GM18505 (cell line): ENCODE data around the gene C6orf136.
"Not testable (repeated sequence)": the region's sequence is repeated elsewhere in the genome, so short reads cannot be mapped to it uniquely, and the experiment has no call there.

ENCODE experiments used
- ATAC-seq: cut with Tn5 transposase; IDR thresholded peaks from one replicate; pipeline ENCODE4 v1.9.1; 2021; ENCODE audit not compliant: unreplicated experiment
- POLR2A ChIP-seq: IDR thresholded peaks from 4 replicates; pipeline ENCODE4 v1.6.1; 2011; ENCODE audit warnings: borderline replicate concordance; ENCODE audit not compliant: insufficient read depth, insufficient read length; ENCODE audit errors: extremely low read depth

C6orf136 gene

GRCh38 chr6:30619561-30619960 lies 27.4 kb upstream of the C6orf136 start:
- no peak for ATAC-seq
- no peak for TF ChIP-seq POLR2A

DNA sequence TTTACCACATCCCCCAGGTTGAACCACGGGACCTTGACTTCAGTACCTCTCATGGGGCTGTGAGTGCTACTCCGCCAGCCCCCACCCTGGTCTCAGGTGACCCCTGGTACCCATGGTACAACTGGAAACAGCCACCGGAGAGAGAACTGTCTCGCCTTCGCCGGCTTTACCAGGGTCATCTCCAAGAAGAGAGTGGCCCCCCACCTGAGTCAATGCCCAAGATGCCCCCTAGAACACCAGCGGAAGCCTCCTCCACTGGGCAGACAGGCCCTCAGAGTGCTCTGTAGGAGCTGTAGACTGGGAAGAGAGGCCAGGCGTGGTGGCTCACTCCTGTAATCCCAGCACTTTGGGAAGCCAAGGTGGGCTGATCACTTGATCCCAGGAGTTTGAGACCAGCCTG lies 21.4 kb upstream of the C6orf136 start:
- TF ChIP-seq POLR2A, result no peak
- no peak for ATAC-seq

GRCh38 chr6:30626484-30627366 lies 20.2 kb upstream of the C6orf136 start, which contains the start of gene ATAT1:
Gene ATAT1, plus strand, starts transcription at chr6:30626874.
- peak; percentile 81 for TF ChIP-seq POLR2A
- ATAC-seq, result peak; percentile 71

DNA sequence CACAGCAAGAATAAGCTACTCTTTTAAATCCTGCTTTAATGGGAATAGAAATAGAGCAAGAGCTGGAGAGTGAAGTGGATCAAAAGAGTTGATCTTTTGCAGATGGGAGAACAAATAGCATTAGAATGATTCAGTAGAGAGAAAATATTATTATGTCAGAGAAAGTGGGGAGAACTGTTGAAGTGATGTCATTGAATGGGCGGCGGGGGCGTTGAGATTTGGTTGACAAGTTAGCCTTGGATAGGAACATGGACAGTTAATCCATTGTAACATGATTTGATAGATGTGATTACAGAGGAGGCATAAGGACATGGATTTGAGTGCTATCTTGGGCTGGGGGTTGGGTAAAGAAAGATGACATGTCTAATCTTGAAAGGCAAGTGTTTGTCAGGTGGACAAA lies 11.1 kb upstream of the C6orf136 start:
- no peak for ATAC-seq
- no peak for TF ChIP-seq POLR2A

DNA sequence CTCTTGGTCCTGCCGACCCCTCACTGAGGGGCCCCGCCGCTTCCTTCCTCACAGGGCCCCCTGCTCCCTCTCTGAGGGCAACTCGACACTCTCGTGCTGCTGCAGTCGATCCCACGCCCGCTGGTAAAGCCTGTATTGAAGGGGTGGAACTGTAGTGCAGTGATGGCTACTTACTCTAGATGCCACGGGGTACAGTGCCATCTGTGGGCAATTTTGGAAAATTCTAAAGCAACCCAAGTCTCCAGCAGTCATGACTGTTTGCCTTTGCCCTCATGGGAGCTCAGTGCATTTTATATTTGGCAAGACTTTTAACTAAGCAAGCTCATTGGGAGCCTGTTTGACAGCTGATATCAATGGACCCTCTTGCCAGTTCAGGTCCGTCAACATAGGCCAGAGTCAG lies 6.5 kb upstream of the C6orf136 start:
- TF ChIP-seq POLR2A, result no peak
- no peak for ATAC-seq

- TF ChIP-seq POLR2A, result no peak
- ATAC-seq, result no peak
These were observed 5.9 kb upstream of the C6orf136 start for GRCh38 chr6:30641048-30641447.

- no peak for TF ChIP-seq POLR2A
- ATAC-seq, result no peak
These were observed 3.3 kb upstream of the C6orf136 start for GRCh38 chr6:30643656-30644055.

- ATAC-seq, result no peak
- no peak for TF ChIP-seq POLR2A
These were observed 2.2 kb upstream of the C6orf136 start for GRCh38 chr6:30644769-30645168.

DNA sequence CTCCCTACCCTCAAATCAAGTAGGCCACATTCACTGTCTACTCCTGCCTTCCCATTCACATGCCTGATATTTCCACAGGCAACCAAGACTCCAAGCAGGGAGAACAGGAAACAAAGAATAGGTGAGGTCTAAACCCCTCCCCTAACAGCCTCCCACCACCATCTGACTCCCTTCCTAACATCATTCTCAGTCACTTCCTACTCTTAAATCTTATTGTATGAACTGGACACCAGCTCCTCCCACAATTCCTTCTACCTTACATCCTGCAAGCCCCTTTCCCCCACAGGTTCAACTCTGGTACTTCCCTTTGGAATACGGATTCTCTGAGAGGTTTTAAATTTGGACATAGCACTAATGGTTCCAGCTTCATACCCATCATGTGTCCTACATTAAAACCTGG lies 944 bp upstream of the C6orf136 start:
- TF ChIP-seq POLR2A, result no peak
- ATAC-seq, result no peak

- ATAC-seq, result peak; percentile 57
- peak; percentile 30 for TF ChIP-seq POLR2A
These were observed 546 bp downstream of the C6orf136 start for GRCh38 chr6:30647242-30648116.

GRCh38 chr6:30651143-30651542 lies 4.2 kb downstream of the C6orf136 start:
- no peak for ATAC-seq
- TF ChIP-seq POLR2A, result no peak

- no peak for TF ChIP-seq POLR2A
- no peak for ATAC-seq
These were observed 8.1 kb downstream of the C6orf136 start for GRCh38 chr6:30654798-30655742.

DNA sequence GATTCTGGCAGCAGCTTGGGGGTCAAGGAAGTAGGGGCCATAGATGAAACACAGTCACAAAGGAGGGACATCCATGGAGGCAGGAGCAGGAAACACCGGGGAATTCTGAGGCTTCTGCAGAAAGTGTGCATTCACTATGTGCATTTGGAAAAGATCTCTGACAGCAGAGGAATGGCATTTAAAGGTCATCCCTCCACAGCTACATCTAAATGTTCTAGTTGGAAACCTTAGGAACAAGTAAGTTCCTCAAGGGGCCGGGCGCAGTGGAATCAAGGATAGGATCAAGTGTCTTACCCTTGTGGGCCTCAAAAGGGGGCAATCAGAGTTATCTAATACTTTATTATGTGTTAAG lies 8.8 kb downstream of the C6orf136 start:
- no peak for TF ChIP-seq POLR2A
- ATAC-seq, result no peak

DNA sequence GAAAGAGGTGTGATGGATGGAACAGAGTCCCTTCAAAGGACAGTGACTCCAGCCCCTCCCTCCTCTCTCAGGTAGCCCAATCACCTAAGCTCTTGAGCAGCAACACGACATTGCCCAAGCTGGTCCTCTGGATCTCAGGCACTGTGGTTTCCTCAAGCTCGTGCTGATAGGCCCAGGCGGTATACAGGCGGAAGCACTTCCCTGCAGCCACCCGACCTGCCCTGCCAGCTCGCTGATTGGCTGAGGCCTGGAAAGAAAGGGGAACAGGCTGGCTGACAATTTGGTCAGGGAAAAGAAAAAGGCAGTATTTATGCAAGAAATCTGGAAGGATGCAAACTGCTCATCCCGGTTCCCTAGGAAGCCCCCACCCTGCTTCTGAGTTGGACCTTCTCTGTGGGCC lies 9.6 kb downstream of the C6orf136 start:
- no peak for TF ChIP-seq POLR2A
- no peak for ATAC-seq

DNA sequence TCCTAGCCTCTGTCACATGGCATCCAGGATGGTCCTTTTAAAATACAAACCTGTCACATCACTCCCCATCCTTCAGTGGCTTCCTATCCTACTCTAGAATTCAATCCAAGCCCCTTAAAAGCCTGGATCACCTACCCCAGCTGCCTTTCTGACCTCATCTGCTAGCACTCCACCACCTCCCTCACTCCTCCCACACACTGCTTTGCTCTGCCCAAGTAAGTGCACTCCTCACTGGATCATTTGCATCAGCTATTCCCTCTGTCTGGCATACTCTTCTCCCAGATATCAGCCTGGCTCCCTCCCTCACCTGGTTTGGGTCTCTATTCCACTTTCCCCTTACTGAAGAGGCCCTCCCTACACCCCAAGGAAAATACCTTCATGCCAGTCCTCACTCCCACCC lies 10.5 kb downstream of the C6orf136 start:
- no peak for TF ChIP-seq POLR2A
- ATAC-seq, result no peak

GRCh38 chr6:30657922-30658321 lies 11.0 kb downstream of the C6orf136 start:
- ATAC-seq, result not testable (repeated sequence)
